ENCODE data around the gene NDUFAB1. TPM values are rescaled to one million over a fixed set of nuclear protein-coding genes. Genes with fewer than 3 reads are reported as not detected.

Gene NDUFAB1
- total and polyA plus RNA-seq, 12 donors, result 67.6 to 306 (median 126) TPM

DNA sequence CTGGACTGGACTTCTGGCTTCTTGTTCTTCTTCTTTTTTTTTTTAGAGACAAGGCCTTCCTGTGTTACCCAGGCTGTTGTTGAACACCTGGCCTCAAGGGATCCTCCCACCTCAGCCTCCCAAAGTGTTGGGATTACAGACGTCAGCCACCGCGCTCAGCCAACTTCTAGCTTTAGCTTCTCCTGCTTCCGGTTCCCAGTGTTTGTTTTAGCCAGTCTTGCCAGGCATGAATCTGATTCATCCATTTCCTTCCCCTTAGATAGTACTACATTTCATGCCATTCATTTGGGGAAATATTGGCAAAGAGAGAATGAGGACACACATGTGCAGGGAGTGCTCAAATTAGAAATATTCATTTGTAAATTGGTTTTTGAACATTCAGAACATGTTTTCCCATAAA, 12.1 kb upstream of the NDUFAB1 start:
- H3K9me3 ChIP-seq (replicated peaks in 1 of 3), result no peaks in the 10 kb centered on the region
- no peak overlapping the region for H3K4me3 ChIP-seq
- intact Hi-C loops (cut with DNase I), result no loop called here
- DNase-seq, result no peak
- no peak overlapping the region for H3K27ac ChIP-seq
- no peaks in the 10 kb centered on the region for H3K27me3 ChIP-seq
- TF ChIP-seq, protein P1, sequence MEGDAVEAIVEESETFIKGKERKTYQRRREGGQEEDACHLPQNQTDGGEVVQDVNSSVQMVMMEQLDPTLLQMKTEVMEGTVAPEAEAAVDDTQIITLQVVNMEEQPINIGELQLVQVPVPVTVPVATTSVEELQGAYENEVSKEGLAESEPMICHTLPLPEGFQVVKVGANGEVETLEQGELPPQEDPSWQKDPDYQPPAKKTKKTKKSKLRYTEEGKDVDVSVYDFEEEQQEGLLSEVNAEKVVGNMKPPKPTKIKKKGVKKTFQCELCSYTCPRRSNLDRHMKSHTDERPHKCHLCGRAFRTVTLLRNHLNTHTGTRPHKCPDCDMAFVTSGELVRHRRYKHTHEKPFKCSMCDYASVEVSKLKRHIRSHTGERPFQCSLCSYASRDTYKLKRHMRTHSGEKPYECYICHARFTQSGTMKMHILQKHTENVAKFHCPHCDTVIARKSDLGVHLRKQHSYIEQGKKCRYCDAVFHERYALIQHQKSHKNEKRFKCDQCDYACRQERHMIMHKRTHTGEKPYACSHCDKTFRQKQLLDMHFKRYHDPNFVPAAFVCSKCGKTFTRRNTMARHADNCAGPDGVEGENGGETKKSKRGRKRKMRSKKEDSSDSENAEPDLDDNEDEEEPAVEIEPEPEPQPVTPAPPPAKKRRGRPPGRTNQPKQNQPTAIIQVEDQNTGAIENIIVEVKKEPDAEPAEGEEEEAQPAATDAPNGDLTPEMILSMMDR (IDR thresholded peaks at IDR 0.05), result no peak
- no peak for TF ChIP-seq POLR2A (IDR thresholded peaks at IDR 0.05)
- 70 to 84% (median 80%) methylated on average over 4 of the region's 4 CpGs for WGBS, 4 donors
- no peaks in the 10 kb centered on the region for H3K4me1 ChIP-seq (replicated peaks in 1 of 2)
- H3K36me3 ChIP-seq (replicated peaks in 1 of 2), result peaks cover 0 to 10% of the 10 kb centered on the region in 2 donors

DNA sequence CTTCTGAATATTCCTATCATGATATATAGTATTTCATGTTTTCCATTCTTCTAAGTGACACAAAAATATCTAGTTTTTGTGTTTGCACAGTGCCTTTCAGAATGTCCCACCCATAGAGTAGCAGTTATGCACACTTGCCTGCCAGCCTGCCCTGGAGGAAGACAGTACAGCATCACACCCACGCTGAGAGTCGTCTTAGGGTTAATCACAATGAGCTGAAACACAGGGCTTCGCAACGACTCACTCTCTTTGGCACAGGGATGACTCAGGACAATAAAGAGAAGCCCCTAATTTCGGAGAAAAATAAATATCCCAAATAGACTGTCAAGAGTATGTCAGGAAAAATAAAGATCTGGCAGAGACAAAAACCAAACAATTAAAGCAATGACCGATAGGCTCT, 11.6 kb upstream of the NDUFAB1 start:
- WGBS, 4 donors, result 83 to 92% (median 87%) methylated on average over 6 of the region's 6 CpGs
- TF ChIP-seq, protein P1 (IDR thresholded peaks at IDR 0.05), result no peak
- TF ChIP-seq POLR2A (IDR thresholded peaks at IDR 0.05), result no peak
- peaks cover 0 to 15% of the 10 kb centered on the region in 2 donors for H3K36me3 ChIP-seq (replicated peaks in 1 of 2)

DNA sequence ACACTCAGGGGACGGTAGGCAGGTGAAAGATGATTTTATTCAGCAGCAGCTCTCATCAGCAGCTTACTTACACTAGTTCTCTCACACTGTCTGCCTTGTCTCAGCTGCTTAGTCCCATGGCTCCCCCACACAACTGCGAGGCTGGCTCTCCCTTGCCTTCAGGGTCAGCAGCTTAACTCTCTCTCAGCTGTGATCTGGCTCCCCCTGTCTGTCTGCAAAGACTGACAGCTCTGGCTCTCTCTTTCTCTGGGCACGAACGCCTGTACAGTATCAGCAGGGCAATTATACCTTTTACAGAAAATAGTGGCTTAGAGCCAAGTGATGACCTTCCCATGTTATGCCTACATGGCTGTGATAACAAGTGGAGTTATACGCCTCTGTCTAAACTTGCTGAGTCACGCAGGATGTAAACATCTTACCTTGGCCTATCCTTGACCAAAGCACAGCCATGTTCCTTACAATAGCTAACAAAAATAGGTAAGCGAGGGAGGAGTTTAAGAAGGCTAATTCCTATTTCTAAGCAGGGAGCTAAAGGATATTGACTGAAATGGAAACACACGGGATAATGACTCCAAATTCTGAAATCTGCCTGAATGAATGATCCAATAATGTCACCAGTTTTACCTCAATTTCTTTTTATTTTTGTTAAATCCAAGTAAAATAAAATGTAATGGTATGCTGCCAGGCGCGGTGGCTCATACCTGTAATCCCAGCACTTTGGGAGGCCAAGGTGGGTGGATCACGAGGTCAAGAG, 1.1 kb upstream of the NDUFAB1 start:
- no peak overlapping the region for H3K4me3 ChIP-seq
- no peaks in the 10 kb centered on the region for H3K9me3 ChIP-seq (replicated peaks in 1 of 3)
- WGBS, 4 donors, result 56 to 68% (median 61%) methylated on average over 11 of the region's 11 CpGs
- peaks cover 0 to 10% of the 10 kb centered on the region in 2 donors for H3K36me3 ChIP-seq (replicated peaks in 1 of 2)
- peaks cover 12 to 17% of the 10 kb centered on the region in 2 donors for H3K4me1 ChIP-seq (replicated peaks in 1 of 2)
- DNase-seq, result peak; percentile 25 to 74 (median 63)
- intact Hi-C loops (cut with DNase I), result no loop called here
- H3K27ac ChIP-seq, result peak overlapping the region; percentile 67 to 78 (median 74)
- TF ChIP-seq, protein P1 (IDR thresholded peaks at IDR 0.05), result peak in 3 of 6 experiments; percentile 24 to 32 (median 25)
- TF ChIP-seq POLR2A (IDR thresholded peaks at IDR 0.05), result no peak
- no peaks in the 10 kb centered on the region for H3K27me3 ChIP-seq

More for the DNA sequence above, 11.6 kb upstream of the NDUFAB1 start:
- H3K27me3 ChIP-seq, result no peaks in the 10 kb centered on the region
- no peaks in the 10 kb centered on the region for H3K4me1 ChIP-seq (replicated peaks in 1 of 2)
- H3K9me3 ChIP-seq (replicated peaks in 1 of 3), result no peaks in the 10 kb centered on the region
- H3K4me3 ChIP-seq, result no peak overlapping the region
- no peak for DNase-seq
- intact Hi-C loops (cut with DNase I), result no loop called here
- no peak overlapping the region for H3K27ac ChIP-seq

DNA sequence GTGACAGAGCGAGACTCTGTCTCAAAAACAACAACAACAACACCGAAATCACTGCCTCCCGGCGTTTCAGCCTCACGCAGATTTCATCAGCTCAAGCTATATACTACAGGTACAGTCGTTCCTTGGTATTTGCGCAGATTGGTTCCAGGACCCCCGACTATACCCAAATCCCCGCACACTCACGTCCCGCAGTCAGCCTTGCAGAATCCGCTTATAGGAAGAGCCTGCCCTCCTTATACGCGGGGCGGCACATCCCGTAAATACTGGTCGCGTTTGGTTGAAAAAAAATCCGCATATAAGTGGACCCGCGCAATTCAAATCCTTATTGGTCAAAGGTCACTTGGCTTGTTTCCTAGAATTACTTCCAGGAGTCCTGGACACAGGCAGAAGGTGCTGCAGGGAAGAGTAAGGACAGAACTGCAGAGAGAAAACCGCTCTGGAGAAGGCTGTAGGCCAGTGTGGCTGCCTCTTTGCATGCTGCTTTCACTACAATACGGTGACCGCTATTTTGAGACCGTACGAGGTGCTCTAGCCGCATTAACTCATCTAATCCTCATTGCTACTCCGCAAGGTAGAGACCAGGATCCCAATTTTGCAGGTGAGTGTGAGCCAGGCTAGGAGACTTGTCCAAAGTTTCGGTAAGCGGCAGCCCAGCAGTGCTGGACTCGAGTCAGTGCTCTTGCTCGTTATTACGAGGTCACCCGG, 718 bp downstream of the NDUFAB1 start:
- Histone ChIP-seq H3K4me1 (replicated peaks in 1 of 2) (peaks cover 12 to 17% of the 10 kb centered on the region in 2 donors), H3K9me3 (replicated peaks in 1 of 3) (no peaks in the 10 kb centered on the region), H3K4me3 (peak overlapping the region; percentile 81 to 98 (median 94)), H3K36me3 (replicated peaks in 1 of 2) (peaks cover 0 to 24% of the 10 kb centered on the region in 2 donors), H3K27ac (peak overlapping the region in 4 of 5 donors; percentile 67 to 88 (median 74)), H3K27me3 (no peaks in the 10 kb centered on the region)
- TF ChIP-seq, protein P1 (IDR thresholded peaks at IDR 0.05), result no peak
- no peak for TF ChIP-seq POLR2A (IDR thresholded peaks at IDR 0.05)
- intact Hi-C loops (cut with DNase I), result no loop called here
- 13 to 25% (median 15%) methylated on average over 24 to 34 of the region's 34 CpGs for WGBS, 4 donors
- DNase-seq, result no peak

All from adrenal gland (tissue), 12 donors.